PC-3 (cell line): ENCODE data around the gene ARHGEF25. TPM values are rescaled to one million over a fixed set of nuclear protein-coding genes. Genes with fewer than 3 reads are reported as not detected.
"Not testable (repeated sequence)": the region's sequence is repeated elsewhere in the genome, so short reads cannot be mapped to it uniquely, and the experiment has no call there.

Experiments
- ATAC-seq: fragments of 200-7000 bp; cut with Tn5 transposase; 2 replicates; pipeline ENCODE4 v1.9.1; 2020; ENCODE audit warnings: mild to moderate bottlenecking, moderate library complexity
- BruUV-seq: library from RNA; stranded (reverse); fragments of 400-500 nt; replicated peaks from 2 replicates; lab custom pipeline; 2021; lab: Mats Ljungman, UMichigan
- CTCF ChIA-PET: fragments of 300-600 bp; sonication (Branson Sonifier 250); formaldehyde crosslinking; loops from one replicate; lab custom pipeline; 2022; ENCODE audit warnings: antibody characterized with exemption; lab: Charles Lee
- POLR2A ChIA-PET: fragments of 300-600 bp; sonication (Branson Sonifier 250); formaldehyde crosslinking; loops from one replicate; lab custom pipeline; 2022; ENCODE audit warnings: antibody characterized with exemption; ENCODE audit not compliant: unreplicated experiment; lab: Charles Lee
- DNase-seq: peaks from one replicate; pipeline ENCODE4 v3.0.0-alpha.2; 2015
- H2AFZ ChIP-seq: fragments of 300-600 bp; sonication (generic); 2 replicates; pipeline ENCODE4 v1.6.0; 2016; ENCODE audit warnings: antibody characterized with exemption, low read length
- H3F3A ChIP-seq: fragments of 300-600 bp; sonication (generic); one replicate; pipeline ENCODE4 v1.6.0; 2017; ENCODE audit warnings: antibody characterized with exemption, low read length, control low read depth, mild to moderate bottlenecking; ENCODE audit not compliant: unreplicated experiment
- H3K27ac ChIP-seq: fragments of 300-600 bp; sonication (generic); 2 replicates; pipeline ENCODE4 v1.5.1; 2016; ENCODE audit warnings: mild to moderate bottlenecking, low read length
- H3K27me3 ChIP-seq: fragments of 300-600 bp; sonication (generic); 2 replicates; pipeline ENCODE4 v1.6.1; 2016; ENCODE audit warnings: low read length, mixed read lengths
- H3K36me3 ChIP-seq: fragments of 300-600 bp; sonication (generic); 2 replicates; pipeline ENCODE4 v1.6.1; 2016; ENCODE audit warnings: low read depth, mixed run types, low read length, mixed read lengths
- H3K4me1 ChIP-seq: fragments of 300-600 bp; sonication (generic); 2 replicates; pipeline ENCODE4 v1.5.1; 2016; ENCODE audit warnings: low read length; ENCODE audit not compliant: insufficient read depth
- H3K4me2 ChIP-seq: fragments of 300-600 bp; sonication (generic); 2 replicates; pipeline ENCODE4 v1.6.0; 2016; ENCODE audit warnings: low read length
- H3K4me3 ChIP-seq: fragments of 300-600 bp; sonication (generic); 2 replicates; pipeline ENCODE4 v1.5.1; 2016; ENCODE audit warnings: mild to moderate bottlenecking, low read length, mixed read lengths
- H3K79me2 ChIP-seq: fragments of 300-600 bp; sonication (generic); 2 replicates; pipeline ENCODE4 v1.6.1; 2017; ENCODE audit warnings: low read length, mixed read lengths
- H3K9ac ChIP-seq: fragments of 300-600 bp; sonication (generic); 2 replicates; pipeline ENCODE4 v1.6.0; 2016; ENCODE audit warnings: mild to moderate bottlenecking, low read length
- H3K9me2 ChIP-seq: fragments of 300-600 bp; sonication (generic); replicated peaks from 2 replicates; pipeline ENCODE4 v1.6.1; 2016; ENCODE audit warnings: mixed run types, low read length, mixed read lengths
- H3K9me3 ChIP-seq: fragments of 300-600 bp; sonication (generic); 2 replicates; pipeline ENCODE4 v1.6.1; 2016; ENCODE audit warnings: low read length, mixed read lengths
- H4K20me1 ChIP-seq: fragments of 300-600 bp; sonication (generic); 2 replicates; pipeline ENCODE4 v1.6.1; 2016; ENCODE audit warnings: low read length, mixed read lengths
- CTCF ChIP-seq: fragments of 300-600 bp; sonication (generic); conservative IDR thresholded peaks from 2 replicates; pipeline ENCODE4 v1.5.1; 2017; ENCODE audit warnings: antibody characterized with exemption, low read depth, mild to moderate bottlenecking, low read length
- EZH2 ChIP-seq: fragments of 300-600 bp; sonication (generic); IDR thresholded peaks from one replicate; pipeline ENCODE4 v1.6.1; 2017; ENCODE audit warnings: antibody characterized with exemption, mild to moderate bottlenecking, low read length; ENCODE audit not compliant: unreplicated experiment
- EZH2phosphoT487 ChIP-seq: fragments of 300-600 bp; sonication (generic); IDR thresholded peaks from 2 replicates; pipeline ENCODE4 v1.6.1; 2018; ENCODE audit warnings: mild to moderate bottlenecking, antibody characterized with exemption, low read length, borderline replicate concordance
- intact Hi-C: fragments of 100-400 bp; cut with micrococcal nuclease; formaldehyde crosslinking; loops from 2 replicates; pipeline ENCODE4 v1.9.0; 2023
- total RNA-seq: library from RNA; depleted of rRNA; stranded (reverse); fragments of >200 nt; gene quantifications from 2 replicates; pipeline ENCODE4 v1.2.3, GENCODE V29; 2014

Gene ARHGEF25
- total RNA-seq, 1 experiment from 2014 or later, result 10.0 TPM

DNA sequence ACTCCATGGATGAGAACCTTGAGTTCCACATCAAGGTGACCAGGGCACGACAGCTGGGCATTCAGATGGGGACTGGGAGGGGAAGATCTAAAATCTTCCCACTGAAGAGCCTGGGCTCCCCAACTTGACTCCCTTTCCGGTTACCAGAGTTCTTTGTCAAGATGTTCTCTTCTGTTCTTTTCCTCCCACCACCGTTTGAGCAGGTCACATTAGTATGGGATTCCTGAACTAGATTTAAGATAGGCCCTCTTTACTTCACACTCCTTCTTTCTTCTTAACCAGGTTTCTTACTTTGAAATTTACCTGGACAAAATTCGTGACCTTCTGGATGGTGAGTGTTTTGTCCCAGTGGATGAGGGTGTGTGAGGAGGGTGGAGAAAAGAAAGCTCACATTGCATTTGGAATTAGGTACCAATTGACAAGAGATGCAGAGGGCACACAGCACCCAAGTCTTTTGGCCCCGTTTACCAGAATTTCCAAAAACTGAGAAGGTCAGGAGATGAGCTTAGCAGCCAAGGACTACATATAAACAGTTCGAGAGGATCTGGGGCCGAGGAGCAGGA, 47.0 kb upstream of the ARHGEF25 start:
- no peak overlapping the region for H3K9ac ChIP-seq
- no peaks in the 10 kb centered on the region for H3K36me3 ChIP-seq
- intact Hi-C loops, result no loop called here
- CTCF ChIA-PET, result no interaction called here
- no peak for TF ChIP-seq EZH2phosphoT487
- no peak overlapping the region for H3K4me2 ChIP-seq
- H3K79me2 ChIP-seq, result no peaks in the 10 kb centered on the region
- H3K27me3 ChIP-seq, result peaks cover 12% of the 10 kb centered on the region; the same call in 1 of the 2 replicates
- no peak for ATAC-seq
- no peaks in the 10 kb centered on the region for H4K20me1 ChIP-seq
- no TSS peak for BruUV-seq
- H3K9me3 ChIP-seq, result no peaks in the 10 kb centered on the region
- DNase-seq, result no peak
- POLR2A ChIA-PET, result no interaction called here
- H3K4me1 ChIP-seq, result no peaks in the 10 kb centered on the region
- no peaks in the 10 kb centered on the region for H3K9me2 ChIP-seq
- no peaks in the 10 kb centered on the region for H3F3A ChIP-seq
- H2AFZ ChIP-seq, result no peak overlapping the region
- H3K4me3 ChIP-seq, result no peak overlapping the region
- no peak overlapping the region for H3K27ac ChIP-seq

DNA sequence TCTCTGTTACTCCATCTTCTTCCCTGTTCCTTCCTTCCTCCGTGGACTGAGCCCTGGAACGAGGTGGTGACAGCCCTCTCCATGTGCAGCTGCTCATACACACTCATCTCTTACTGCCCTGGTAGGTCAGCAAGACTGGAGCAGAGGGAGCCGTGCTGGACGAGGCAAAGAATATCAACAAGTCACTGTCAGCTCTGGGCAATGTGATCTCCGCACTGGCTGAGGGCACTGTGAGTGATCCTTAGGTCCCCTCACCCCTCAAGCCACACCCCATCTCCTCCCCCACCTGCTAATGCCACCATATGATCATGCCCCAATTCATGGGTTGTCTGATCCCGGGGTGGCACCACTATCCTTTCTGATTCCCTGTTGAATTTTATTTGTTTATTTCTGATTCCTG, 42.4 kb upstream of the ARHGEF25 start:
- Histone ChIP-seq H3K27ac (no peak overlapping the region), H3K9ac (no peak overlapping the region), H3K9me2 (no peaks in the 10 kb centered on the region), H3K4me2 (no peak overlapping the region), H3K27me3 (0 out of 2 replicates have a peak, but pooled peaks cover 6% of the 10 kb centered on the region), H3K79me2 (no peaks in the 10 kb centered on the region), H4K20me1 (no peaks in the 10 kb centered on the region), H3K9me3 (no peaks in the 10 kb centered on the region), H2AFZ (no peak overlapping the region), H3K36me3 (no peaks in the 10 kb centered on the region), H3K4me3 (no peak overlapping the region), H3K4me1 (no peaks in the 10 kb centered on the region), H3F3A (no peaks in the 10 kb centered on the region)
- CTCF ChIA-PET, result no interaction called here
- ATAC-seq, result no peak
- no TSS peak for BruUV-seq
- TF ChIP-seq EZH2phosphoT487, result no peak
- TF ChIP-seq EZH2, result no peak
- TF ChIP-seq CTCF, result no peak
- intact Hi-C loops, result no loop called here
- DNase-seq, result no peak
- POLR2A ChIA-PET, result no interaction called here

- Histone ChIP-seq H4K20me1 (no peaks in the 10 kb centered on the region), H2AFZ (no peak overlapping the region), H3K4me1 (no peaks in the 10 kb centered on the region), H3F3A (no peaks in the 10 kb centered on the region), H3K27me3 (no peaks in the 10 kb centered on the region), H3K36me3 (no peaks in the 10 kb centered on the region), H3K9ac (no peak overlapping the region), H3K27ac (no peak overlapping the region), H3K4me2 (no peak overlapping the region), H3K9me2 (no peaks in the 10 kb centered on the region), H3K79me2 (no peaks in the 10 kb centered on the region), H3K9me3 (no peaks in the 10 kb centered on the region), H3K4me3 (no peak overlapping the region)
- ChIA-PET CTCF (no interaction called here), POLR2A (no interaction called here)
- ATAC-seq, result no peak
- DNase-seq, result no peak
- no TSS peak for BruUV-seq
- intact Hi-C loops, result no loop called here
- TF ChIP-seq EZH2phosphoT487, result no peak
- no peak for TF ChIP-seq EZH2
- no peak for TF ChIP-seq CTCF
These were observed 41.4 kb upstream of the ARHGEF25 start for GRCh38 chr12:57569858-57570257.

DNA sequence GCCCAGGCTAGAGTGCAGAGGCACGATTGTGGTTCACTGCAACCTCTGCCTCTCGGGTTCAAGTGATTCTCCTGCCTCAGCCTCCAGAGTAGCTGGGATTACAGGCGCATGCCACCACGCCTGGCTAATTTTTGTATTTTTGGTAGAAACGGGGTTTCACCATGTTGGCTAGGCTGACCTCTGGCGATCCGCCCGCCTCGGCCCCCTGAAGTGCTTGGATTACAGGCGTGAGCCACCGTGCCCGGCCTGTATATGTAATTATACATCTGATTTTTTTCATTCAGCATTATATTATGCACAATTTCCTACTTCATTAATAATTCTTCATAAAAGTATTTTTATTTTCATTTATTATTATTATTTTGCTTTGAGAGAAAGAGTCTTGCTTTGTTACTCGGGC, 40.8 kb upstream of the ARHGEF25 start:
- BruUV-seq, POLR2A ChIA-PET, H3K36me3 ChIP-seq, H3K27me3 ChIP-seq, H3K27ac ChIP-seq, DNase-seq, H3K4me3 ChIP-seq, H2AFZ ChIP-seq, H3K9ac ChIP-seq, H3K79me2 ChIP-seq, H3K4me2 ChIP-seq, H3F3A ChIP-seq, intact Hi-C loops, H4K20me1 ChIP-seq, H3K9me3 ChIP-seq, H3K9me2 ChIP-seq, H3K4me1 ChIP-seq, ATAC-seq: not testable (repeated sequence)
- CTCF ChIA-PET, result interaction anchor here (0.6 kb wide), 1 partner anchor 13 kb away, joined by 4 read pairs; no protein-coding TSS in a partner anchor
